NCI-H2081 treated with DMSO at 0.1 percent for 48 hours (cell line): ENCODE results near the gene NETO2.
"Not testable (repeated sequence)": the region's sequence is repeated elsewhere in the genome, so short reads cannot be mapped to it uniquely, and the experiment has no call there.

Experiments
- DNase-seq: peaks from one replicate; lab custom pipeline; 2025; lab: John Stamatoyannopoulos, UW

NETO2 gene

GRCh38 chr16:47143677-47144558 lies at the start of gene NETO2:
Gene NETO2, minus strand, starts transcription at chr16:47143945. Its CDS starts 333 bp downstream, at chr16:47143612.
- DNase-seq = no peak

- DNase-seq = no peak
Observed at GRCh38 chr16:47182318-47182717, 38.6 kb upstream of the NETO2 start.

- DNase-seq = not testable (repeated sequence)
Observed at GRCh38 chr16:47181066-47181465, 37.3 kb upstream of the NETO2 start.

GRCh38 chr16:47180073-47180472 lies 36.3 kb upstream of the NETO2 start:
- no peak for DNase-seq

- no peak for DNase-seq
Observed at GRCh38 chr16:47175152-47175551, 31.4 kb upstream of the NETO2 start.

GRCh38 chr16:47162670-47163420 lies 19.1 kb upstream of the NETO2 start:
- no peak for DNase-seq

- no peak for DNase-seq
Observed at GRCh38 chr16:47161464-47161863, 17.7 kb upstream of the NETO2 start.

- DNase-seq = no peak
Observed at GRCh38 chr16:47160422-47160821, 16.7 kb upstream of the NETO2 start.

- DNase-seq = no peak
Observed at GRCh38 chr16:47158992-47159391, 15.2 kb upstream of the NETO2 start.

GRCh38 chr16:47156680-47157215 lies 13.0 kb upstream of the NETO2 start:
- DNase-seq = no peak

GRCh38 chr16:47152501-47152900 lies 8.8 kb upstream of the NETO2 start:
- not testable (repeated sequence) for DNase-seq

GRCh38 chr16:47150067-47150466 lies 6.3 kb upstream of the NETO2 start:
- no peak for DNase-seq

GRCh38 chr16:47144559-47144877 lies 773 bp upstream of the NETO2 start:
- DNase-seq = no peak

GRCh38 chr16:47142821-47143676 lies 696 bp downstream of the NETO2 start:
- no peak for DNase-seq

GRCh38 chr16:47142486-47142820 lies 1.3 kb downstream of the NETO2 start:
- DNase-seq = no peak

GRCh38 chr16:47141773-47142485 lies 1.8 kb downstream of the NETO2 start:
- peak; percentile 50 for DNase-seq

GRCh38 chr16:47140686-47141085 lies 3.1 kb downstream of the NETO2 start:
- DNase-seq = no peak

GRCh38 chr16:47139561-47140185 lies 4.1 kb downstream of the NETO2 start:
- no peak for DNase-seq

GRCh38 chr16:47137925-47138324 lies 5.8 kb downstream of the NETO2 start:
- DNase-seq = not testable (repeated sequence)

GRCh38 chr16:47136099-47136842 lies 7.5 kb downstream of the NETO2 start:
- DNase-seq = no peak
